Lung microvascular endothelial cell (primary cell): Measurements from ENCODE around the gene PAGE2. TPM values are rescaled to one million over a fixed set of nuclear protein-coding genes. Genes with fewer than 3 reads are reported as not detected.
A peak's percentile ranks its signal among the peaks of the same experiment; 100 is the strongest.
"Not testable (repeated sequence)": the region's sequence is repeated elsewhere in the genome, so short reads cannot be mapped to it uniquely, and the experiment has no call there.

ENCODE experiments used
- DNase-seq, 2 donors: peaks; one replicate each; pipeline versions ENCODE4 v3.0.0 to v3.0.0-alpha.2; 2010; ENCODE audit warnings: low read depth in 2 of 2
- total RNA-seq: library from RNA; depleted of rRNA; stranded (reverse); fragments of >200 nt; gene quantifications from 2 replicates; pipeline ENCODE4 v1.2.1, GENCODE V29; 2014

Gene PAGE2
- total RNA-seq, result not detected in 2 replicates

DNA sequence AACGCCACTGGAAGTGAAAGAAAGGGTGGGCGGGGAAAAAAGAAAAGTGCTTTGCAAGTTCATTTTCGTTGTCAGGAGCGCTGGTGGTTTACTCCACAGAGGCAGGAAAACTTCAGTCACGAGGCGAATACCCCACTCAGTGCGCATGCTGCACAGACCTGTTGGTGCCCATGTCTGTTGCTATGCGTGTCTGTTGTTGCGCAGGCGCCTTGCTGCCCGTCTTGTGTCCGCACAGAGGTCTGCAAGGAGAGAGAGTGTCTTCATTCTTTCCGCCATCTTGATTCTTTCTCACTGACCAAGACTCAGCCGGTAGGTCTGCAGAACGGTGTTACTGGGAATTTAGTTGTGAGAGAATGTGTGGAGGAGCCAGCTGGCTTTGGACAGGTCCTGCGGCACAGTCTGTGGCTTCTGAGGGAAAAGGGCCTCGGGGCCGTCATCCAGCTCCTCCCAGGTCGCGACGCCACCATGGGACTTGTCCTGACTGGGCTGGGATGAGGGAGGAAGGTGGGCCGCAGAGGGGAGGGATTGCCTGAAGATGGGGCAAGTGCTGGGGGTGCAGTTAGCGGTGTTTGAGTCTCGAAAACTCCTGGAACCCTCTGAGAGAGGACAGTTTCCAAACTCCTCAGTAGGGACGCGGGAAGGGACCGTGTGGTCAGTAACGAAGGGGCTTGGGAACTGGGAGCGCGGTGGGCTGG lies at the start of gene PAGE2:
TSS of gene PAGE2 (plus strand) at position 224 of the 695 bp plus-strand sequence. CDS start 1,003 bp downstream, outside the sequence.
- DNase-seq, result no peak

DNA sequence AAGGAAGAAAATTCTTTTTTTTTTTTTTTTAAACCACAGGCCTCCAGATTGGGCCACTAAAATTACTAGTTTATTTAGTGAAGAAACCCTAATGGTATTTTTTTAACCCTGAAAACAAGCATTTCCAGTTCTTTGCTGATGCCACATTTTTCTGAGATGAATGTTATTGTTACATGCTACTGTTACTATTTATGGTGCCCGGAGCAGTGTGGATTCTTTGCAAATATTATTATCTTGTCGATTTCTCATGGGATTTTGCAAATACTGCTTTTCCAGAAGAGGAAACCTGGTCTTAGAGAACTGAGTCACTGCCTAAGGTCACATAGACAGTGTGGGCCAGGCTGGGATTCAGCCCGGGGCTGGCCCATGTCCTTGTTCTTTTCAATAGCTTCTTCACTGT lies 49.3 kb upstream of the PAGE2 start:
- DNase-seq, result no peak

DNA sequence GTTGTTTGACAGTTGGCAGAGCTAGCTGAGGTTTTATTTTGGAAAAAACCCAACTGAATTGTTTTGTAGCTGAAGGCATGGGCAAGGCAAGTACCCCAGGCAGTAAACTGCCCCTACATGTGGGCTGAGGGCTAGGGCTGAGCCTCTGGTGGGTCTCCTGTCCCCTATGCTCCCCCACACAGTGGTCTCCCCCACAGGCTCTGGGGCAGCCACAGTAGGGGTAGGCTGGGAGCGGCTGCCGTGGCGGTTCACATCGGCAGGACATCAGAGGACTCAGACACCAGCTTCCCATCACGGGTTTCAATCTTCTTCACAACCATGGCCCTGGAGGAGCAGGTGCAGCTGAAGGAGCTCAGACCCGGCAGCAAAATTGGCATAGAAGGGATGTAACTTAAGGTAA lies 47.3 kb upstream of the PAGE2 start:
- DNase-seq, result no peak

DNA sequence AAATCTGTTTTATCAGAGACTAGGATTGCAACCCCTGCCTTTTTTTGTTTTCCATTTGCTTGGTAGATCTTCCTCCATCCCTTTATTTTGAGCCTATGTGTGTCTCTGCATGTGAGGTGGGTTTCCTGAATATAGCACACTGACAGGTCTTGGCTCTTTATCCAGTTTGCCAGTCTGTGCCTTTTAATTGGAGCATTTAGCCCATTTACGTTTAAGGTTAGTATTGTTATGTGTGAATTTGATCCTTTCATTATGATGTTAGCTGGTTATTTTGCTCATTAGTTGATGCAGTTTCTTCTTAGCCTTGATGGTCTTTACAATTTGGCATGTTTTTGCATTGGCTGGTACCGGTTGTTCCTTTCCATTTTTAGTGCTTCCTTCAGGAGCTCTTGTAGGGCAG lies 38.2 kb upstream of the PAGE2 start:
- not testable (repeated sequence) for DNase-seq

DNA sequence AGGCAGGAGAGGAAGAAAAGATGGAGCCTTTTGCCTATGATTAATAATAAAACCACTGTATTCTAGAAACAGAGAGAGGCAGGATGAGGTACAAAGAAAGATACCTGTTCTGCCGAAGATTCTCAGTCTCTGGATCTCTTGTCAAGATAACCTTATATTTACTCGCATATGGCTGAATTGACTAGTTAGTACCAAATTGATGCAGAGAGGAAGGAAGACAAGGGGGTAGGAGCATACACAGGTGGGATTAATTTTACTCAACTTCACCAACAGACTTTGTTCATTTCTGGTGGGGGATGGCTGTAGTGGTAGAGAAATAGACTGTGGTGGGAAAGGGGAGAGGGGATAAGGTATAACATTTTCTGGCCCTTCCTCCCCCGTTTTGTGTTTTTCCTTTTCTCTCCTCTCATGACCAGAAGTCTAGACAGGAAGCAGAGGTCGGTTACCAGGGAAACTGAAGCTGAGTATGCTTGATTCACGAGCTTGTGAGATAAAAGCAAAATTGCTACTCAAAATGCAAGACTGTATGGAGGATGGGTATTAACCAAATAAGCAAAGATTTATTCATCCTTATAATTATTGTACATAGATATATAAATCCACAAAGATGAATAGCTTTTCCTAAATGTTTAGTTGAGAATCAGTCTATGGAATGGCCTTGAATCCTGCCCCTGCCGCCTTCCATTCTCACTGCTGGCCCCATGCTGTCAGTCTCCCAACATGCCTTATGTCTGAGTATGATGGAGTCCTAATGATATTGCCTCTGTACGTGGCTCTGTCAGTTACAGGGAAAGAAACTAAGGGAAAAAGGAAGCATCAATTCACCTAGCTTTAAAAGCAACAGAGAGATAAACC lies 31.8 kb upstream of the PAGE2 start:
- peak; percentile 43 to 70 for DNase-seq

DNA sequence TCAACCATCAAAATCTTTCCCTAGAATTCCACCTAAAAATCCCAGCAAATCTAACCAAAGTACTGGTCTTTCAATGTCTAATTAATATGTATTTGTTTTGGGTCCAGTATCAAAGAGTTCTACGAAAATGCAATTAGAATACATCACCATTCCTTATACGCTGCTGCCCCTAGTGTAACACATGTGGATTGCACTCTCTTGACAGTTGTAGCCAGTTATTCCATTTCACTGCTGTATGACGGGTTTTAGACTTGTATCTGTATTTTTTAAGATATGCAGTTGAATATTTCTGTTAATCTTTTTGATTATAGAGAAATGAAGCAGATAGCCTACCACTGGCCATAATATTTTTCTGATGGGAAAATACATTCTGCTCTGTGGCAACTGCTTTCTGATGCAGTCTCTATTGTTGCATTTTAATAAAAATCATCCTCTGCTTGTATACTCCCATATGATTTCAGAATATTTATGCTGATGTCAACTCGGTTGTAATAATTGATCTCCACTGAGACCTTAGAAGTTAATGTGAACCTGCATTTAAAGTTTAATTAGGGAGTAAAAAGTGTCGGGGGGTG lies 31.1 kb upstream of the PAGE2 start:
- peak; percentile 47 to 63 for DNase-seq

DNA sequence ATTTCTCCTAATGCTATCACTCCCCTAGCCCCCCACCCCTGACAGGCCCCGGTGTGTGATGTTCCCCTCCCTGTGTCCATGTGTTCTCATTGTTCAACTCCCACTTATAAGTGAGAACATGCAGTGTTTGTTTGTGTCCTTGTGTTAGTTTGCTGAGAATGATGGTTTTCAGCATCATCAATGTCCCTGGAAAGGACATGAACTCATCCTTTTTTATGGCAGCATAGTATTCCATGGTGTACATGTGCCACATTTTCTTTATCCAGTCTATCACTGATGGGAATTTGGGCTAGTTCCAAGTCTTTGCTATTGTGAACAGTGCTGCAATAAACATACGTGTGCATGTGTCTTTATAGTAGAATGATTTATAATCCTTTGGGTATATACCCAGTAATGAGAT lies 21.6 kb upstream of the PAGE2 start:
- not testable (repeated sequence) for DNase-seq

- no peak for DNase-seq
These were observed 16.5 kb upstream of the PAGE2 start for GRCh38 chrX:55072286-55072685.

DNA sequence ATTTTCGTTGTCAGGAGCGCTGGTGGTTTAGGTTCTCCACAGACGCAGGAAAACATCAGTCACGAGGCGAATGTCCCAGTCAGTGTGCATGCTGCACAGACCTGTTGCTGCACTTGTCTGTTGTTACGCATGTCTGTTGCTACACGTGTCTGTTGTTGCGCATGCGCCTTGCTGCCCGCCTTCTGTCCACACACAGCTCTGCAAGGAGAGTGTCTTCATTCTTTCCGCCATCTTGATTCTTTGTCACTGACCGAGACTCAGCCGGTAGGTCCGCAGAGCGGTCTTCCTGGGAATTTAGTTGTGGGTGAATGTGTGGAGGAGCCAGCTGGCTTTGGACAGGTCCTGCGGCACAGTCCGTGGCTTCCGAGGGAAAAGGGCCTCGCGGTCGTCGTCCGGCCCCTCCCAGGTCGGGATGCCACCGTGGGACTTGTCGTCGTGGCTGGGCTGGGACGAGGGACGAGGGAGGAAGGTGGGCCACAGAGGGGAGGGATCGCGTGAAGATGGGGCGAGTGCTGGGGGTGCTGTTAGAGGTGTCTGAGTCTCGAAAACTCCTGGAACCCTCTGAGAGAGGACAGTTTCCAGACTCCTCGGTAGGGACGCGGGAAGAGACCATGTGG lies 13.9 kb upstream of the PAGE2 start, which contains the start of gene PAGE2B:
TSS of gene PAGE2B (plus strand) at position 180 of the 617 bp plus-strand sequence. CDS start 1,012 bp downstream, outside the sequence.
- DNase-seq, result no peak

- no peak for DNase-seq
These were observed 9.9 kb downstream of the PAGE2 start for GRCh38 chrX:55098691-55099090.

- DNase-seq, result no peak
These were observed 10.3 kb downstream of the PAGE2 start for GRCh38 chrX:55099162-55099561.

DNA sequence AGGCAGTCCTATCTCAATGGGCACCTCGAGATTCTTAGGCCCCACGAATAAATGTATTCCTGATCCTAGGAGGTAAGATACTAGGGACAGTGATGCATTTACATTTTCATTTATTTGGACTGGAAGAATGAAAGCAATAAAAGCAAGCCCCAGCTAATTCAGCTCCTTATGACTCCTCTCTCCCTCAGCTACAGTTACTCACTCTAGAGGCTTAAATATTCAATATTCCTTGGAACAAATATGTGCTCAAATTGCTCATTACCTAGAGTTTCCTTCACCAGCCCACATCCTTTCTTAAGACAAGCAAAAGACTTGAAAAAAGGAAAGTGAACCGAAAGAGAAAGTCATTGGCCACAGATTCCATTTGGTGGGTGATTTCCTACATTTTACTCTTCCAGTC lies 13.9 kb downstream of the PAGE2 start:
- DNase-seq, result no peak

DNA sequence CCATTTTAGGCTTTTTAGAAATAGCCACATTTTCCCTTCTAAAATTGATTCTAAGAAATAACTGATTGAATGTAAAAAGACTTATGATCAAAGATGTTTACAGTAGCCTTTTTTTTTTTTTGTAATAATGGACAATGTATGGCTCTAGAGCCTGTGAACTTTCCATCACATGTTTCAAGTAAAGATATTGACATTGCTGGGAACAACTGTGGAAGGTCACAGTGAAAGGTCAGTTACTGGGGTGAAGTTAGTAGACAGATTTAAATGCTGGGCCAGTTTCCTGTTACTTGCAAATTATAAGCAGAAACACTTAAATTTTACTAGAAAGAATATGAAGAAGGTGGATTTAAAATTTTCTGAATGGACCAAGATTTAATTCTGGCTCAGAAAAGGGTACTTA lies 18.4 kb downstream of the PAGE2 start:
- DNase-seq, result no peak

DNA sequence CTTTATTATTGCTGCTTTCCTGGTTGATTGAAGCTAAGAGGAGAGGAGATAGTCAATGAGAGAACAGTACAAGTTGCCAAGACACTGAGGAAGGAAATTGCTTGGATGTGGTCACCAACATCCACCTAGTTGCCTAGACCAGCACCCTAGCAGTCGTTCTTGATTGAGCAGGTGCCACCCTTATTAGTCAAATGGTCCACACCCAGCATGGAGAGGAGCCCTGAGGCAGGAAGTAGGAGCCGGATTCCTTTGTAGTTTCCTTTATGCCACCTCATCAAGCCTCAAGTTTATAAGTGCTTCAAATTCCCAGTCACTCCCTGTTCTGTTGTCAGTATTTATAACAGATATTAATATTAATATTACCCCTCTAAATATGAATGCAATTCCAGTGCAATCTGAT lies 19.1 kb downstream of the PAGE2 start:
- DNase-seq, result no peak

DNA sequence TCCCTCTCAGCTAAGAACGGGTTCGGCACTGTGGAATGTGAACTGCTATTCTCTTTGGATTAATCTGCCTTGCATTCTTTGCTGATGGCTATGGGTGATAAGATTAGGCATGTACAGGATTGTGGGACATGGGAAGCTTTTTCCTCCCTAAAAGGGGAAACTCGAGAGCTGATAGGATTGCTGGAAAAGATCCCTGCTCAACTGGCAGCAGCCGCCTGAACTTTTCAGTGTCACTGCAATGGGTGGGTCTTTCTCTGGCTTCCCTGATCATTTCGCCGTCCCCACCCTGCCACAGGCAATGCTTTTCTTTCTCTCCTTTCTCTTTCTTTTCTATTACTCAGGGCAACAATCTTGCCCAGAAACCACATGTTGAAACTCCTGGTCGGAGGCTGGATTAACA lies 20.5 kb downstream of the PAGE2 start:
- DNase-seq, result no peak

GRCh38 chrX:55111578-55112254 lies 22.9 kb downstream of the PAGE2 start:
- no peak for DNase-seq

- DNase-seq, result not testable (repeated sequence)
These were observed 27.8 kb downstream of the PAGE2 start for GRCh38 chrX:55116589-55116988.

DNA sequence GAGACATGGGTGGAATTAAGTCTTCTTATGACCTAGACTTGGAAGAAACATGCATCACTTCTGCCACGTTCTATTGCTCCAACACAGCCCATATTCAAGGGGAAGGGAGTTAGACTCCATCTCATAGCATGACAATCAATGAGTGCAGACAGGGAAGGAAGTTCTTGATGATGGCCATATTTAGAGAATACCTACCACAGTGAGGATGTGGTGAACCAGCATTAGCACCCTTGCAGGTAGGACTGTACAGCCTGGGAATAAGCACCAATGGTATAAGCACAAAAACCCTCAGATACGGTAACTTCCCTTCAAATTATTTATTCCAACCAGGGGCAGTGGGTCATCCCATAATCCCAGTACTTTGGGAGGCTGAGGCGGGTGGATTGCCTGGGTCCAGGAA lies 29.8 kb downstream of the PAGE2 start:
- no peak for DNase-seq

GRCh38 chrX:55119271-55119670 lies 30.5 kb downstream of the PAGE2 start:
- peak in 1 of 2 donors; percentile 84 for DNase-seq

DNA sequence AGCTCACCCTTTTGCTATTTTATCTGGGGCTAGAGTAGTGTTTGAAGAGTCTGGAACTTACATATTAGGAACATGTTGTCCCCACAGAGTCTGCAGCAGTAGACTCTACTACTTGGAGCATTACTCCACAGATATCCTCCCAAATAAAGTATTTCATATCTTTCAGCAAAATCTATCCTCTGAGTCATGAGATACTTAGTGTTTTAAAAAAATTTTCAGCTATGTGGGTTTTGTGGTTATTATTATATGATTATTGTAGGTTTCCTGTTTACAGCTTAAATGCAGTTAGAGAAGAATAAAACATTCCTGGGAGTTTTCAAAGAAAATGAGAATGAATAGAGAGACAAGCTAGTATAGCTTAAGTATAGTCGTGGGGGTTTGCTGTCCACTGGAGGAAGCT lies 30.9 kb downstream of the PAGE2 start:
- peak in 1 of 2 donors; percentile 1 for DNase-seq

GRCh38 chrX:55120761-55121358 lies 32.0 kb downstream of the PAGE2 start:
- no peak for DNase-seq
